ENCODE results near the gene TSPAN4.

The TSPAN4 gene

DNA sequence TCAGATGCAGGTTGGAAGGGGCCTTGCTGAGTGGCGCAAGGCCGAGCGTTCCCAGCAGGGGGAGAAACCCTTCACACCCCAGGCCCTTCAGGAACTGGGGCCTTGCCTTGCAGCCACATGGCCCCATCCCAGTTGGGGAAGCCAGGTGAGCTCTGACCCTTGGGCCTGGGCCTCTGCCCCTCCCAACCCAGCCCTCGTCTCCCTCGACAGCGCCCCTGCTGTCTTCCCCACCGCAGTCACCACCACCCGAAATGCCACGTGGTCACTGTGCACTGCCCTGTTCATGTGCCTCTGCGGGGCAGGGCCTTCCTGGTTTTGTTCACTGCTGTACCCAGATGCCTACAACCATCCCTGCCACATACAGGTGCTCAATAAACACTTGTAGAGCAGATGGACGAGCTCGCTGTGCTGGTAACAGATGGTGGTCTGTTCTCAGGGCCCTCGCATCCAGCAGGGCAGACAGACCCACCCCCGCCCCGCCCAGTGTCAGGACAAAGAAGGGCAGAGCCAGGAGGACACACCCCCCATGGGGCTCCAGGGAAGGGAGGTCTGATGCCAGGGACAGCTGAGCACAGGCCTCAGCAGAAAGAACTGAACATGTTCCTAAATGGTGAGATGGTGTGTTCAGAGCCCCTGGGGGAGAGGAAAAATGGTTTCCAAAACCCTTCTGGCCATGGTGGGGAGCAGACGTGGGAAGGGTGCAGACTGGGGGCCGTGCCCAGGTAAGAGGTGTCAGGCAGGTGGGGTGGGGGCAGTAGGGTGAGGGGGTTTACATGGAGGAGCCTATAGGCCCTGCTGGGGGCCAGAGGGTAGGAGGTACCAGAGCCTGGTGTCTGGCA is 4.0 kb upstream of the TSPAN4 start (continued):
- no peak for TF ChIP-seq ZNF791 (tag by site-specific recombination; IDR thresholded peaks at IDR 0.05)
- TF ChIP-seq ZNF16 (tag by site-specific recombination; IDR thresholded peaks at IDR 0.05; ENCODE audit: low read depth): no peak
- TF ChIP-seq ZNF175 (tag by site-specific recombination; IDR thresholded peaks at IDR 0.05): no peak
- no peak for TF ChIP-seq ZNF837 (tag by site-specific recombination; IDR thresholded peaks at IDR 0.05)
- TF ChIP-seq TRIM28 (IDR thresholded peaks at IDR 0.05; ENCODE audit: borderline replicate concordance, low read length): no peak
- no peak for TF ChIP-seq OVOL3 (tag by site-specific recombination; IDR thresholded peaks at IDR 0.05)
- no peak for TF ChIP-seq YY1 (tag by site-specific recombination; IDR thresholded peaks at IDR 0.05)
- no peak for TF ChIP-seq ZNF221 (tag by site-specific recombination; IDR thresholded peaks at IDR 0.05; ENCODE audit: borderline replicate concordance)
- peak; percentile 39; the same call in 1 of the 2 replicates for TF ChIP-seq ZSCAN16 (tag by site-specific recombination; IDR thresholded peaks at IDR 0.05)
- TF ChIP-seq IKZF3 (tag by site-specific recombination; IDR thresholded peaks at IDR 0.05): no peak
- TF ChIP-seq SCRT2 (tag by site-specific recombination; IDR thresholded peaks at IDR 0.05): peak; percentile 92
- TF ChIP-seq BCL11A (tag by site-specific recombination; IDR thresholded peaks at IDR 0.05; ENCODE audit: low read depth): peak; percentile 22; the same call in 1 of the 2 replicates
- TF ChIP-seq ZNF777 (tag by site-specific recombination; IDR thresholded peaks at IDR 0.05; ENCODE audit: borderline replicate concordance): no peak
- TF ChIP-seq, protein P1, sequence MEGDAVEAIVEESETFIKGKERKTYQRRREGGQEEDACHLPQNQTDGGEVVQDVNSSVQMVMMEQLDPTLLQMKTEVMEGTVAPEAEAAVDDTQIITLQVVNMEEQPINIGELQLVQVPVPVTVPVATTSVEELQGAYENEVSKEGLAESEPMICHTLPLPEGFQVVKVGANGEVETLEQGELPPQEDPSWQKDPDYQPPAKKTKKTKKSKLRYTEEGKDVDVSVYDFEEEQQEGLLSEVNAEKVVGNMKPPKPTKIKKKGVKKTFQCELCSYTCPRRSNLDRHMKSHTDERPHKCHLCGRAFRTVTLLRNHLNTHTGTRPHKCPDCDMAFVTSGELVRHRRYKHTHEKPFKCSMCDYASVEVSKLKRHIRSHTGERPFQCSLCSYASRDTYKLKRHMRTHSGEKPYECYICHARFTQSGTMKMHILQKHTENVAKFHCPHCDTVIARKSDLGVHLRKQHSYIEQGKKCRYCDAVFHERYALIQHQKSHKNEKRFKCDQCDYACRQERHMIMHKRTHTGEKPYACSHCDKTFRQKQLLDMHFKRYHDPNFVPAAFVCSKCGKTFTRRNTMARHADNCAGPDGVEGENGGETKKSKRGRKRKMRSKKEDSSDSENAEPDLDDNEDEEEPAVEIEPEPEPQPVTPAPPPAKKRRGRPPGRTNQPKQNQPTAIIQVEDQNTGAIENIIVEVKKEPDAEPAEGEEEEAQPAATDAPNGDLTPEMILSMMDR (tag by site-specific recombination; IDR thresholded peaks at IDR 0.05): peak; percentile 65
- TF ChIP-seq ZNF701 (tag by site-specific recombination; IDR thresholded peaks at IDR 0.05): no peak
- no peak for TF ChIP-seq SALL2 (tag by site-specific recombination; IDR thresholded peaks at IDR 0.05; ENCODE audit: borderline replicate concordance)
- TF ChIP-seq, protein P2, sequence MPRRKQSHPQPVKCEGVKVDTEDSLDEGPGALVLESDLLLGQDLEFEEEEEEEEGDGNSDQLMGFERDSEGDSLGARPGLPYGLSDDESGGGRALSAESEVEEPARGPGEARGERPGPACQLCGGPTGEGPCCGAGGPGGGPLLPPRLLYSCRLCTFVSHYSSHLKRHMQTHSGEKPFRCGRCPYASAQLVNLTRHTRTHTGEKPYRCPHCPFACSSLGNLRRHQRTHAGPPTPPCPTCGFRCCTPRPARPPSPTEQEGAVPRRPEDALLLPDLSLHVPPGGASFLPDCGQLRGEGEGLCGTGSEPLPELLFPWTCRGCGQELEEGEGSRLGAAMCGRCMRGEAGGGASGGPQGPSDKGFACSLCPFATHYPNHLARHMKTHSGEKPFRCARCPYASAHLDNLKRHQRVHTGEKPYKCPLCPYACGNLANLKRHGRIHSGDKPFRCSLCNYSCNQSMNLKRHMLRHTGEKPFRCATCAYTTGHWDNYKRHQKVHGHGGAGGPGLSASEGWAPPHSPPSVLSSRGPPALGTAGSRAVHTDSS (tag by site-specific recombination; IDR thresholded peaks at IDR 0.05): no peak
- no peak for TF ChIP-seq ZNF571 (tag by site-specific recombination; IDR thresholded peaks at IDR 0.05)
- peak; percentile 78 for TF ChIP-seq SCRT1 (tag by site-specific recombination; IDR thresholded peaks at IDR 0.05; ENCODE audit: borderline replicate concordance)
- TF ChIP-seq, protein P3, sequence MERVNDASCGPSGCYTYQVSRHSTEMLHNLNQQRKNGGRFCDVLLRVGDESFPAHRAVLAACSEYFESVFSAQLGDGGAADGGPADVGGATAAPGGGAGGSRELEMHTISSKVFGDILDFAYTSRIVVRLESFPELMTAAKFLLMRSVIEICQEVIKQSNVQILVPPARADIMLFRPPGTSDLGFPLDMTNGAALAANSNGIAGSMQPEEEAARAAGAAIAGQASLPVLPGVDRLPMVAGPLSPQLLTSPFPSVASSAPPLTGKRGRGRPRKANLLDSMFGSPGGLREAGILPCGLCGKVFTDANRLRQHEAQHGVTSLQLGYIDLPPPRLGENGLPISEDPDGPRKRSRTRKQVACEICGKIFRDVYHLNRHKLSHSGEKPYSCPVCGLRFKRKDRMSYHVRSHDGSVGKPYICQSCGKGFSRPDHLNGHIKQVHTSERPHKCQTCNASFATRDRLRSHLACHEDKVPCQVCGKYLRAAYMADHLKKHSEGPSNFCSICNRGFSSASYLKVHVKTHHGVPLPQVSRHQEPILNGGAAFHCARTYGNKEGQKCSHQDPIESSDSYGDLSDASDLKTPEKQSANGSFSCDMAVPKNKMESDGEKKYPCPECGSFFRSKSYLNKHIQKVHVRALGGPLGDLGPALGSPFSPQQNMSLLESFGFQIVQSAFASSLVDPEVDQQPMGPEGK (tag by site-specific recombination; IDR thresholded peaks at IDR 0.05): no peak; the same call in 1 of the 2 replicates
- TF ChIP-seq, protein P4, sequence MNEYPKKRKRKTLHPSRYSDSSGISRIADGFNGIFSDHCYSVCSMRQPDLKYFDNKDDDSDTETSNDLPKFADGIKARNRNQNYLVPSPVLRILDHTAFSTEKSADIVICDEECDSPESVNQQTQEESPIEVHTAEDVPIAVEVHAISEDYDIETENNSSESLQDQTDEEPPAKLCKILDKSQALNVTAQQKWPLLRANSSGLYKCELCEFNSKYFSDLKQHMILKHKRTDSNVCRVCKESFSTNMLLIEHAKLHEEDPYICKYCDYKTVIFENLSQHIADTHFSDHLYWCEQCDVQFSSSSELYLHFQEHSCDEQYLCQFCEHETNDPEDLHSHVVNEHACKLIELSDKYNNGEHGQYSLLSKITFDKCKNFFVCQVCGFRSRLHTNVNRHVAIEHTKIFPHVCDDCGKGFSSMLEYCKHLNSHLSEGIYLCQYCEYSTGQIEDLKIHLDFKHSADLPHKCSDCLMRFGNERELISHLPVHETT (tag by site-specific recombination; IDR thresholded peaks at IDR 0.05): no peak
- no peak for TF ChIP-seq ZNF529 (tag by site-specific recombination; IDR thresholded peaks at IDR 0.05; ENCODE audit: insufficient replicate concordance)
- no peak for TF ChIP-seq ZNF544 (tag by site-specific recombination; IDR thresholded peaks at IDR 0.05)
- TF ChIP-seq GLIS2 (tag by site-specific recombination; IDR thresholded peaks at IDR 0.05): peak; percentile 45
- no peak for TF ChIP-seq ZNF404 (tag by site-specific recombination; IDR thresholded peaks at IDR 0.05)
- no peak for TF ChIP-seq BCL11B (tag by site-specific recombination; IDR thresholded peaks at IDR 0.05; ENCODE audit: low read depth)
- no peak for TF ChIP-seq ZNF707 (tag by site-specific recombination; IDR thresholded peaks at IDR 0.05)
- TF ChIP-seq ZNF211 (tag by site-specific recombination; IDR thresholded peaks at IDR 0.05; ENCODE audit: low read depth): no peak
- TF ChIP-seq RBAK (tag by site-specific recombination; IDR thresholded peaks at IDR 0.05): no peak
- peak; percentile 91 for TF ChIP-seq KLF10 (tag by site-specific recombination; IDR thresholded peaks at IDR 0.05)
- TF ChIP-seq ZFP37 (tag by site-specific recombination; IDR thresholded peaks at IDR 0.05): no peak
- TF ChIP-seq ZNF23 (tag by site-specific recombination; IDR thresholded peaks at IDR 0.05; ENCODE audit: borderline replicate concordance): no peak
- TF ChIP-seq, protein P5, sequence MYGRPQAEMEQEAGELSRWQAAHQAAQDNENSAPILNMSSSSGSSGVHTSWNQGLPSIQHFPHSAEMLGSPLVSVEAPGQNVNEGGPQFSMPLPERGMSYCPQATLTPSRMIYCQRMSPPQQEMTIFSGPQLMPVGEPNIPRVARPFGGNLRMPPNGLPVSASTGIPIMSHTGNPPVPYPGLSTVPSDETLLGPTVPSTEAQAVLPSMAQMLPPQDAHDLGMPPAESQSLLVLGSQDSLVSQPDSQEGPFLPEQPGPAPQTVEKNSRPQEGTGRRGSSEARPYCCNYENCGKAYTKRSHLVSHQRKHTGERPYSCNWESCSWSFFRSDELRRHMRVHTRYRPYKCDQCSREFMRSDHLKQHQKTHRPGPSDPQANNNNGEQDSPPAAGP (tag by site-specific recombination; IDR thresholded peaks at IDR 0.05): 0 out of 2 replicates have a peak, but pooled peaks have one; percentile 69
- peak; percentile 76; the same call in 1 of the 2 replicates for TF ChIP-seq KLF7 (tag by site-specific recombination; IDR thresholded peaks at IDR 0.05; ENCODE audit: borderline replicate concordance)

All from HEK293 (cell line).